Right ventricle myocardium superior (tissue), 1 donor: ENCODE results near the gene RBP3. TPM values are rescaled to one million over a fixed set of nuclear protein-coding genes. Genes with fewer than 3 reads are reported as not detected.

Experiments used
- ATAC-seq: fragments of 200-7000 bp; cut with Tn5 transposase; one replicate; pipeline ENCODE4 v1.9.1; 2020; ENCODE audit warnings: mild to moderate bottlenecking; ENCODE audit not compliant: poor library complexity
- DNase-seq: peaks from one replicate; pipeline ENCODE4 v3.0.0-alpha.2; 2020
- intact Hi-C: fragments of 100-400 bp; cut with DNase I; formaldehyde crosslinking; loops from one replicate; pipeline ENCODE4 v1.11.2; 2022
- total RNA-seq: library from RNA; stranded (reverse); fragmentation: NEBNext Ultra II Directional; extraction: Animal tissue kit (Norgen Biotek cat#: 25700); gene quantifications from one replicate; pipeline ENCODE4 v1.2.1, GENCODE V29; 2021
- donor health status: DM: no; HTN: yes; CAD: no; lungs with severe emphysema.

Gene RBP3
- total RNA-seq, 1 donor from 2014 or later: not detected

DNA sequence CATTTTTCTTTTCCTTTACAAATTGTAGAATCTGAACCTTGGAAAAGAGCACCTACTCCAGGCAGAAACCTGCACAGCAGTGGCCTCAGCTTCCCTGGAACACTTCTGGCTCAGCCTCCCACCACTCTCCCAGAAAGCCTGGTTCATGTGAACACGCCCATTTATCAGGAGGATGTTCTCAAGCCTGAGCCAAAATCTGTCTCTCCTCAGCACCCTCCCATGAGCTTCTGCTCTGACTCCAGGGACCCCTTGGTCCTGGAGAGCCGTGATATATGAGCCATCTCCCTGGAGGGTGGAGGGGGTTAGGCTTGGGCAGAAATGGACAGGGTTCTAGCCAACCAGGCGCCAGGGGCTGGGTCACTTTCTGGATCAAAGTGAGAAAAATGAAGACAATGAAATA lies 15.8 kb upstream of the RBP3 start:
- ATAC-seq (no peak), DNase-seq (no peak)
- intact Hi-C loops: no loop called here

DNA sequence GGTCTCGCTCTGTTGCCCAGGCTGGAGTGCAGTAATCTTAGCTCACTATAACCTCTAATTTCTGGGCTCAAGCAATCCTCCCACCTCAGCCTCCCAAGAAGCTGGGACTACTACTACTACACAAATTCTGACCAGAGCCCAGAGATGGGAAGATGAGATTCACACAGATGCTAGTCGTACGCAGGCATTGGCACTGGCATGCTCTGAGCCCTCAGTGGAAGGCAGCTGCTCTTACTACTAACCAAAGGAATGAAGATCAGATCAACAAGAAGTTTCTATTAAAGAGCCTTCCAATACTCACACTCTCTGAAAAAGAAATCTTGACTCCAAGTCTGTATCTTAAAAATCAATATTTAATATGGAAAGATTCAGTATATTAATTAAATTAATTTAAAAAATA lies 15.2 kb upstream of the RBP3 start:
- intact Hi-C loops: no loop called here
- no peak for ATAC-seq
- DNase-seq: no peak

DNA sequence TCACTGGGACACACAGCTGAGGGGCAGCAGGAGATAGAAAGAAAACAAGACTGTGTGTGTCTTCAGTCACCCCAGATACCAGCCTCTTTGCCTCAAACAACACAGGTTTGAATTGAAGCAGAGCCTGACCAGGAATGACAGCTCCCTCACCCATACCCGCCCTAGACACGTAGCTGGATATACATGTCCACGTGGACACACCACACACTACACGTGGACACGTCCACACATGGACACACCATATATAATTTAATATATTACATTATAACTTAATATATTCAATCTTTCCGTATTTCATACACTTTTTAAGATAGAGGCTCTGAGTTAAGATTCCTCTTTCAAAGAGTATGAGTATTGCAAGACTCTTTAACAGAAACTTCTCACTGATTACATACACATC lies 14.6 kb upstream of the RBP3 start:
- no peak for DNase-seq
- intact Hi-C loops: no loop called here
- no peak for ATAC-seq

DNA sequence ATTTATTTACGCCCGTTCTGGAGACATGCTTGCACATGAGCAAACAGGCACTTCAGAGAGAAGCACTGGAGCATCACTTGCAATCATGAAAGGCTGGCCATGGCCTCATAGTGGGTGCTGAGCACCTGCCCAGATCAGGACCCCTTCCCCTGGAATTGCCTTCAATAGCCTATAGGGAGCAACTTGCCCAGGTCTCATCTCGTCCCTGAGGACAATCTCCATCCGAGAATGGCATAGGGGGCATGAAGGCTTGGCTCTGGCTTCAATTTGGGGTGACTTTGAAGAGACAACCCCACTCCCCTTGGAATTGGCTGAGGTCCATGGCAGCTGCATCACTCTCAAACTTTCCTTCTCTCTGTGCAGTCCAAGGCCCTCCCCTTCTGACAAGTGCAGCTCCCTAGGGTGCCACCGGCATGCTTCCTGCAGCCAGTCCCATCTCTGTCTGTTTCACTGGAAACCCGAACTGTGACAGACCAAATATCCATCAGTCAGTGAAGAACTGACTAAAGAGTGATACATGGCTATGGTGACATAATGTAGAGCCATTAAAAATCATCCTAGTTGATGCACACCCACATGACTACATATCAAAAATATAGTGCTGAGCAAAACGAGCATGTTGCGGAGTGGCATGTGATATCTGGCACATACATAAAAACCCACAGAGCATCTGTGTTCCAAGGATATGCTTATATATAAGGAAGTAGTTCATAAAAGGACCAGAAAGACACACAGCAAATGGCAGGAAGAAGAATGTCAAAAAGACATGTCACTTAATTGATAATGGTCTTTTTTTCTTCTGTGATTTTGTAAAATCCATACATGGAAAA lies 13.5 kb upstream of the RBP3 start:
- intact Hi-C loops: no loop called here
- no peak for ATAC-seq
- no peak for DNase-seq

DNA sequence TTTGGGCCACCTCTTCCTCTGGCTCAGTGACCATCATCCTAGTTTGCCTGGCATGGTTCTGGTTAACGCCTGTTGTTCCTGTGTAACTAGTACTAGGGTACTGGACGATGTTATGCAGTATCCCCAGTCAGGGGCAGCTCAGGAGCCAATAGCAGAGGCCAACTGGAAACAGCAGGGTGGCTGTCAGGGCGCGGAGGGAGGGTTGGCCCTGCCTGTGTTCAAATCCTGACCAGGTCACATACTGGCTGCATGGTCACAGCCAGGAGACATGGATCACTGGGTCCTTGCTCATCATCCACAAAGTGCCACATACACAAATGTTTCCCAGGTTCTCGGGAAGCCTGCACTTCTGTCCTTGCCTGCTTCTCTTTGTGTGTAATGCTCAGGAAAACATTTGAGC lies 12.3 kb upstream of the RBP3 start:
- DNase-seq (no peak), ATAC-seq (no peak)
- intact Hi-C loops: no loop called here

DNA sequence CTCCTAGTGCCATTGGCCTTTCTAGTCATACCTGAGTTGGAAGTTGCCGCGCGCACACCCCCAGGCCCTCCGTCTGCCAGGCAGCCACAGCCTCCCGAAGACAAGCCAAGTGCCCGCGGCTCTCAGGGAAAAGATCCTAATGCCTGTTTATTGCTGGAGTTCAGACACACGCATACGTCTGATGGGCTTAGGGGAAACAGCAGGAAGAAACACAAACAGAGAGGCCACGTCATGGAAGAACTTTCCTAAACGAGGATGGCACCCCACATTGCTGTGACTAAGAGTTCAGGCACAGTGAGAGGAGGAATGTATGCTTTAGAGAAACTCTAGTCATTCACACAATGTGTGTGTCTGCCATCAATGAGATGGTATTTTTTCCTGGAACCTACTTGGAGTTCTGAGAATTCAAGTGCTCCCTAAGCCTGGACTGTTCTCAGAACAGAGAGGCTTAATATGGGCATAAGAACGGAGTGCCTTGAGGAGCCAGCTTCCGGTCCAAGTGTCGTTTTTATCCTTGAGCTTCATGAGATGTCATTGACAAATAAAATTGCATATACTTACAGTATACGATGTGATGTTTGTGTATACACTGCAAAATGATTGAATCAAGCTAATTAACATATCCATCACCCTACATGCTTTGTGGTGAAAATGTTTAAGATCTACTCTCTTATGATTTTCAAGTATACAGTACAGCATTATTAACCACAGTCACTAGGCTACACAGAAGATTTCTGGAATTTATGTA lies 11.6 kb upstream of the RBP3 start:
- ATAC-seq (no peak), DNase-seq (no peak)
- intact Hi-C loops: no loop called here

DNA sequence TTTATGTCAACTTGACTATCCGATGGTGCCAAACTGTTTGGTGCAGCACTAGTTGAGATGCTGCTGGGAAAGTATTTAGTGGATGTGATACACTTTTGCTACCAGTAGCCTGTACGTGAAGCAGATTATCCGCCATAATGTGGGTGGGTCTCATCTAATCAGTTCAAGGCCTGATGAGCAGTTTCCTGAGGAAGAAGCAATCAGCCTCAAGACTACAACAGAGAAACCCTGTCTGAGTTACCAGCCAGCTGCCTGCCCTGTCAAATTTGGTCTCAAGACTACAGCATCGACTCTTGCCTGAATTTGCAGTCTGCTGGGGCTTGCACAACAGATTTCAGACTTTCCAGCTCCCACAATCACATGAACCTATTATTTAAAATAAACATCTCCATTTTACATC lies 10.9 kb upstream of the RBP3 start:
- intact Hi-C loops: no loop called here
- no peak for DNase-seq
- no peak for ATAC-seq

DNA sequence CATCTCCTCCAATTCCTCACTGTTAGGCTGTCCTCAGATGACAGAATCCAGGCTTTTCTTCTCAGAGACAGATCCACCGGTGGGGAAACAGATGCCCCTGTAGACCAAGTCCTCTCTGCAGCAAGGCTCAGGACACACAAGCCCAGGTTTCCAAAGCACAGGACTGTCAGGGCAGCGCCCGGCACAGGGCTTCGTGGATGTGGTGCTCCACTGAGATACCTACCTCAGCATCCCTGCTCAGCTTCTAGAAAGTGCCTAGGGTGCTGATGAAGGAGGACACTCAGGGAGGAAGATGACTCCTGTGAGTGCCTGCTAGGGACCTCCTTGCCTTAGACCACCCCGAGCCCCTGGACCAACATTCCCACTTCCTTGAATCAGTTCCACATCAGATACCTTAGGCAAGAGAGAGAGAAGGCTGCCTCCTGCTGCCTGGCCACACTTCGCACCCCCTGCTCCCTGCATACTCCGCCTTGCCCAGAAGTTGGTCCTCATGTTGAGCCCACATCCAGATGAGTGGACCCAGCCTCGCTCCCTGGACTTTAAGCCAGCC lies 8.9 kb upstream of the RBP3 start:
- DNase-seq: no peak
- ATAC-seq: no peak
- intact Hi-C loops: no loop called here

DNA sequence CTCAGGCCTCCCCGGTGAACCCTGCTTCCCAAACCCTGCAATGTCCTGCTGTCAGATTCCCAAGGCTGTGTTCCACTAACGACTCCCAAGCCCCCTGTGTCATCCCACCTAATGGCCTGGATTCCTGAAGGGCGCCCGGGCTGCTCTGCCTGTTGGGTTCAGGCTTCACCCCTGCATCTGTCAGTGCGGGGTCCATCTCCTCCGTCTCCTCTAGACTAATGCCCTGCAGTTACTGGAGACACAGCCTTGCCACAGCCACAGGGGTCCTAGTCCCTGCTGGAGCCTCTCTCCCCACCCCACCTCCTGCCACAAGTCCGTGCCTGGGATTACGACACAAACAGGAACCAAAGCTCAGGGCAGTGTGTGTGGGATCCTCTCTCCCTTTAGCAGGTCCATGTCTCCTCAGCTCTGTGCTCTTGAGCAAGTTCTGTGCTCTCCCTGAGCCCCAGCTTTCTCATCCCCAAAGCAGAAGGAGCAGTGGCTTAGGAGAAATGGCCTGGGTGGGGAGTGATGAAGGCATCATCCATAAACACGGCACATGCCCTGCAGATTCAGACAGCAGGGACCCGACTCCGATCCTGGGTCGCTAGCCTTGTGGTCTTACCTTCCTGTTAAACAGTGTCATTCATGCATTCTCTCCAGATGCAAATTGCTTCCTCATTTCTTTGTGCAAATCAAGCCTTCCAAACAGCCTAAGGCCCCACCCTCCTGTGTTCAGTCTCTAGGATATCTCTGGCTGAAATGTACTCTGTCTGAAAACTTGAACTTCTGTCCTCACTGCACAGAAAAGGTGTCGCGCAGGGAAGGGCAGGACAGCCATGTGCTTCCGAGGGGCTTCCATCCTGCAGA lies 8.2 kb upstream of the RBP3 start:
- intact Hi-C loops: no loop called here
- ATAC-seq (no peak), DNase-seq (no peak)

DNA sequence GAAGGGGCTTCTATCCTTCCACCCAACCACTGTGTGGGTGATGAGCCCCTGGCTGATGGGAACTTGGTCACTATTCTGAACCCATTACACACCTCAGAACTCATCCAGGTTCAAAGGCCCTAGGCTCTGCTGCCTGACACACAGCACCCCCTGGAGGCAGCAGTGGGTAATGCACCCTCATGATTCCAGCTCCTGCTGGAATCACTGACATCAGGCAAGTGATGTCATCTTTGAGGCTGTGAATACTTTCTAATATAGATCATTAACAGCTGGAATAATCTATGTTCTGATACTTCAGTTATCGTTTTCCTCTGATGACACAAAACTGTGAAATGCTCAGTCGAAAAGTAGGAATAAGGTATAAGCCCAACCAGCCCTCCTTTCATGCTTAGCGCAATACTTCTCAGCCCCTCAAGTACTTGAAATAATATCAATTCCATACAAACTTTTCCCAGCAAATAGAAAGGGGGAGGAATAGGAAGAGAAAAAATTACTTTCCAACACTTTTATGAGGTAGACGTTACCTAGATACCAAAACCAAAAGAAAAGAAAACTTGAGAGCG lies 7.5 kb upstream of the RBP3 start:
- DNase-seq (peak; percentile 65), ATAC-seq (peak; percentile 63)
- intact Hi-C loops: no loop called here

DNA sequence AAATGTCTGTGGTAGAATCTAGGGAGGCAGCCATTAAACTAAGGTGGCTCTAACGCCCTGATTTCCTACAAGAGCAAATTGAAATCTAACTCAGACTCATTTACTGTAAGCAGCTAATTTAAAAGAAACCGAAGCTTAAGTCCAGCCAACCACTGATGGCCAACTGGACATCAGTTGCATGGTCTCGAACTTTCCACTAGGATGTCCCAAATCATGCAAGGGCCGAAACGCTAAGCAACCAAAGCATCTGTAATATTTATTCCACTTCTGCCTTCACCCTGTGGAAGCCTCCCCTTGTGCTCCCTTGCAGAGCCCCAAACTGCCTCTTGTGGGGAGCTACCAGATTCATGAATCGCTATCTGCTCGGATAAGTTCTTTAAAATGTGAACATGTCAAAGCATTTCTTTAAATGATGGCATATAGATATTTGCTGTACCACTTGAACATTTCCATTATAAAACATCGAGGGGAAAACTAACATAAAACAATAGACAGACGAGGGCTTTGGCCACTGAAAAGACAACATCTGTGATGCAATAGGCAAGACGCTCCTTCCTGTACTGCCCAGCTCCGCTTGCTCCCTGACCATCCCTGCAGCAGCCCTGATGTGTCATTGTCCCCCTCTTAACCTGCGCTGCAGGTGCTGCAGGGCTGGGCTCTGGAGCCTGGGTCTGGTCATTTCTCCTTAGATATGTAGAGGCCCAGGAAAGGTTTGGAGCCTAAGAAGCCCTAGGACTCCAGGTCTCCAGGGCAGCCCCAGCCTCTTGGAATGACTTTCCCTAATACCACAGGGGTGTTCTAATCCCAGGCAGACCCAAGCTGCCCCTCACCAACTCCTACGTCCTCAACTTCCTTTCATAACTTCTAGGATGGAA lies 2.9 kb upstream of the RBP3 start:
- DNase-seq (no peak), ATAC-seq (no peak)
- intact Hi-C loops: no loop called here

DNA sequence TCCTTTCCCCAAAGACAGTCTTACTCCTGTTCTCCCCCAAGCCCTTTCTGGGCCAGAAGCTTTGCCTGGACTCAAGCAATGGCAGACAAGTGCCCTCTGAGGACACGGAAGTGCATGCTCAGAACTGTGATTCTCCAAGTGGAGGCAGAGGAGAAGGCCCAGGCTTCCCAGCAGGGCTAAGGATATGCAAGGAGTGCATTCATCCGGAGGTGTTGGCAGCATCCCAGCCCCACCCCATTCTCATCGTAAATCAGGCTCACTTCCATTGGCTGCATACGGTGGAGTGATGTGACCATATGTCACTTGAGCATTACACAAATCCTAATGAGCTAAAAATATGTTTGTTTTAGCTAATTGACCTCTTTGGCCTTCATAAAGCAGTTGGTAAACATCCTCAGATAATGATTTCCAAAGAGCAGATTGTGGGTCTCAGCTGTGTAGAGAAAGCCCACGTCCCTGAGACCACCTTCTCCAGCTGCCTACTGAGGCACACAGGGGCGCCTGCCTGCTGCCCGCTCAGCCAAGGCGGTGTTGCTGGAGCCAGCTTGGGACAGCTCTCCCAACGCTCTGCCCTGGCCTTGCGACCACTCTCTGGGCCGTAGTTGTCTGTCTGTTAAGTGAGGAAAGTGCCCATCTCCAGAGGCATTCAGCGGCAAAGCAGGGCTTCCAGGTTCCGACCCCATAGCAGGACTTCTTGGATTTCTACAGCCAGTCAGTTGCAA lies 1.4 kb upstream of the RBP3 start:
- no peak for DNase-seq

DNA sequence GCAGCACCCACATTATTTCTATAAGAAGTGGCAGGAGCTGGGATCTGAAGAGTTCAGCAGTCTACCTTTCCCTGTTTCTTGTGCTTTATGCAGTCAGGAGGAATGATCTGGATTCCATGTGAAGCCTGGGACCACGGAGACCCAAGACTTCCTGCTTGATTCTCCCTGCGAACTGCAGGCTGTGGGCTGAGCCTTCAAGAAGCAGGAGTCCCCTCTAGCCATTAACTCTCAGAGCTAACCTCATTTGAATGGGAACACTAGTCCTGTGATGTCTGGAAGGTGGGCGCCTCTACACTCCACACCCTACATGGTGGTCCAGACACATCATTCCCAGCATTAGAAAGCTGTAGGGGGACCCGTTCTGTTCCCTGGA lies 874 bp upstream of the RBP3 start:
- ATAC-seq: no peak
- DNase-seq: no peak
- intact Hi-C loops: no loop called here

More for the DNA sequence above, 1.4 kb upstream of the RBP3 start:
- intact Hi-C loops: no loop called here
- ATAC-seq: no peak

DNA sequence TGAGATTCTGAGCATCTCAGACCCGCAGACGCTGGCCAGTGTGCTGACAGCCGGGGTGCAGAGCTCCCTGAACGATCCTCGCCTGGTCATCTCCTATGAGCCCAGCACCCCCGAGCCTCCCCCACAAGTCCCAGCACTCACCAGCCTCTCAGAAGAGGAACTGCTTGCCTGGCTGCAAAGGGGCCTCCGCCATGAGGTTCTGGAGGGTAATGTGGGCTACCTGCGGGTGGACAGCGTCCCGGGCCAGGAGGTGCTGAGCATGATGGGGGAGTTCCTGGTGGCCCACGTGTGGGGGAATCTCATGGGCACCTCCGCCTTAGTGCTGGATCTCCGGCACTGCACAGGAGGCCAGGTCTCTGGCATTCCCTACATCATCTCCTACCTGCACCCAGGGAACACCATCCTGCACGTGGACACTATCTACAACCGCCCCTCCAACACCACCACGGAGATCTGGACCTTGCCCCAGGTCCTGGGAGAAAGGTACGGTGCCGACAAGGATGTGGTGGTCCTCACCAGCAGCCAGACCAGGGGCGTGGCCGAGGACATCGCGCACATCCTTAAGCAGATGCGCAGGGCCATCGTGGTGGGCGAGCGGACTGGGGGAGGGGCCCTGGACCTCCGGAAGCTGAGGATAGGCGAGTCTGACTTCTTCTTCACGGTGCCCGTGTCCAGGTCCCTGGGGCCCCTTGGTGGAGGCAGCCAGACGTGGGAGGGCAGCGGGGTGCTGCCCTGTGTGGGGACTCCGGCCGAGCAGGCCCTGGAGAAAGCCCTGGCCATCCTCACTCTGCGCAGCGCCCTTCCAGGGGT lies 703 bp downstream of the RBP3 start:
- intact Hi-C loops: no loop called here
- DNase-seq (no peak), ATAC-seq (no peak)

DNA sequence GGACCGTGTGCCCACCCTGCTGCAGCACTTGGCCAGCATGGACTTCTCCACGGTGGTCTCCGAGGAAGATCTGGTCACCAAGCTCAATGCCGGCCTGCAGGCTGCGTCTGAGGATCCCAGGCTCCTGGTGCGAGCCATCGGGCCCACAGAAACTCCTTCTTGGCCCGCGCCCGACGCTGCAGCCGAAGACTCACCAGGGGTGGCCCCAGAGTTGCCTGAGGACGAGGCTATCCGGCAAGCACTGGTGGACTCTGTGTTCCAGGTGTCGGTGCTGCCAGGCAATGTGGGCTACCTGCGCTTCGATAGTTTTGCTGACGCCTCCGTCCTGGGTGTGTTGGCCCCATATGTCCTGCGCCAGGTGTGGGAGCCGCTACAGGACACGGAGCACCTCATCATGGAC lies 1.4 kb downstream of the RBP3 start:
- intact Hi-C loops: no loop called here
- no peak for ATAC-seq
- DNase-seq: no peak

DNA sequence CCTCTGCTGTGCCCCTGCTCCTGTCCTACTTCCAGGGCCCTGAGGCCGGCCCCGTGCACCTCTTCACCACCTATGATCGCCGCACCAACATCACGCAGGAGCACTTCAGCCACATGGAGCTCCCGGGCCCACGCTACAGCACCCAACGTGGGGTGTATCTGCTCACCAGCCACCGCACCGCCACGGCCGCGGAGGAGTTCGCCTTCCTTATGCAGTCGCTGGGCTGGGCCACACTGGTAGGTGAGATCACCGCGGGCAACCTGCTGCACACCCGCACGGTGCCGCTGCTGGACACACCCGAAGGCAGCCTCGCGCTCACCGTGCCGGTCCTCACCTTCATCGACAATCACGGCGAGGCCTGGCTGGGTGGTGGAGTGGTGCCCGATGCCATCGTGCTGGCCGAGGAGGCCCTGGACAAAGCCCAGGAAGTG lies 1.8 kb downstream of the RBP3 start:
- intact Hi-C loops: no loop called here
- DNase-seq: no peak
- ATAC-seq: no peak
